GM19043 (cell line): ENCODE data around the gene KCNJ14.
"Not testable (repeated sequence)": the region's sequence is repeated elsewhere in the genome, so short reads cannot be mapped to it uniquely, and the experiment has no call there.

Source experiments
- ATAC-seq: cut with Tn5 transposase; IDR thresholded peaks from one replicate; pipeline ENCODE4 v1.9.1; 2021; ENCODE audit warnings: low read depth; ENCODE audit not compliant: unreplicated experiment

KCNJ14 gene

GRCh38 chr19:48484931-48485612 lies 29.7 kb downstream of the KCNJ14 start:
- ATAC-seq, result no peak

GRCh38 chr19:48486706-48487105 lies 31.3 kb downstream of the KCNJ14 start:
- not testable (repeated sequence) for ATAC-seq

GRCh38 chr19:48487544-48487943 lies 32.2 kb downstream of the KCNJ14 start:
- ATAC-seq, result no peak

GRCh38 chr19:48487948-48488347 lies 32.6 kb downstream of the KCNJ14 start:
- no peak for ATAC-seq

GRCh38 chr19:48488478-48488877 lies 33.1 kb downstream of the KCNJ14 start:
- ATAC-seq, result not testable (repeated sequence)

- ATAC-seq, result no peak
Measured at GRCh38 chr19:48489608-48490216, 34.3 kb downstream of the KCNJ14 start.

GRCh38 chr19:48490981-48491792 lies 35.8 kb downstream of the KCNJ14 start:
- no peak for ATAC-seq

- ATAC-seq, result no peak
Measured at GRCh38 chr19:48491793-48492123, 36.4 kb downstream of the KCNJ14 start.

- peak; percentile 42 for ATAC-seq
Measured at GRCh38 chr19:48492925-48493717, 37.7 kb downstream of the KCNJ14 start.

- ATAC-seq, result no peak
Measured at GRCh38 chr19:48493718-48494401, 38.5 kb downstream of the KCNJ14 start.

GRCh38 chr19:48495396-48495795 lies 40.0 kb downstream of the KCNJ14 start:
- no peak for ATAC-seq

GRCh38 chr19:48496959-48497727 lies 41.8 kb downstream of the KCNJ14 start:
- ATAC-seq, result no peak

- ATAC-seq, result no peak
Measured at GRCh38 chr19:48497728-48498594, 42.6 kb downstream of the KCNJ14 start.

- ATAC-seq, result no peak
Measured at GRCh38 chr19:48498595-48499311, 43.4 kb downstream of the KCNJ14 start.

GRCh38 chr19:48499316-48500090 lies 44.1 kb downstream of the KCNJ14 start:
- no peak for ATAC-seq

- ATAC-seq, result no peak
Measured at GRCh38 chr19:48500830-48501493, 45.6 kb downstream of the KCNJ14 start.
